Panc1 (cell line): ENCODE results near the gene GZMM.

Experiments
- POLR2AphosphoS5 ChIP-seq: IDR thresholded peaks from 2 replicates; pipeline ENCODE4 v1.6.1; 2012; ENCODE audit warnings: mild to moderate bottlenecking, low read depth, low read length, moderate library complexity
- SIN3A ChIP-seq: IDR thresholded peaks from 2 replicates; pipeline ENCODE4 v1.6.1; 2012; ENCODE audit warnings: low read depth, mild to moderate bottlenecking, low read length, moderate library complexity, borderline replicate concordance; ENCODE audit not compliant: insufficient read depth
- TF ChIP-seq, protein P1 (sequence below): fragments of 450-650 bp; IDR thresholded peaks from 2 replicates; pipeline ENCODE4 v1.5.1; 2017; ENCODE audit warnings: mild to moderate bottlenecking
- TF ChIP-seq, protein P2 (sequence below), 2 experiments: IDR thresholded peaks; 2 replicates each; pipeline ENCODE4 v1.6.1; 2011 to 2012; ENCODE audit warnings: low read depth in 2 of 2, control low read depth in 1 of 2, low read length in 1 of 2, mild to moderate bottlenecking in 1 of 2, moderate library complexity in 1 of 2; ENCODE audit not compliant: insufficient read depth in 1 of 2

DNA sequence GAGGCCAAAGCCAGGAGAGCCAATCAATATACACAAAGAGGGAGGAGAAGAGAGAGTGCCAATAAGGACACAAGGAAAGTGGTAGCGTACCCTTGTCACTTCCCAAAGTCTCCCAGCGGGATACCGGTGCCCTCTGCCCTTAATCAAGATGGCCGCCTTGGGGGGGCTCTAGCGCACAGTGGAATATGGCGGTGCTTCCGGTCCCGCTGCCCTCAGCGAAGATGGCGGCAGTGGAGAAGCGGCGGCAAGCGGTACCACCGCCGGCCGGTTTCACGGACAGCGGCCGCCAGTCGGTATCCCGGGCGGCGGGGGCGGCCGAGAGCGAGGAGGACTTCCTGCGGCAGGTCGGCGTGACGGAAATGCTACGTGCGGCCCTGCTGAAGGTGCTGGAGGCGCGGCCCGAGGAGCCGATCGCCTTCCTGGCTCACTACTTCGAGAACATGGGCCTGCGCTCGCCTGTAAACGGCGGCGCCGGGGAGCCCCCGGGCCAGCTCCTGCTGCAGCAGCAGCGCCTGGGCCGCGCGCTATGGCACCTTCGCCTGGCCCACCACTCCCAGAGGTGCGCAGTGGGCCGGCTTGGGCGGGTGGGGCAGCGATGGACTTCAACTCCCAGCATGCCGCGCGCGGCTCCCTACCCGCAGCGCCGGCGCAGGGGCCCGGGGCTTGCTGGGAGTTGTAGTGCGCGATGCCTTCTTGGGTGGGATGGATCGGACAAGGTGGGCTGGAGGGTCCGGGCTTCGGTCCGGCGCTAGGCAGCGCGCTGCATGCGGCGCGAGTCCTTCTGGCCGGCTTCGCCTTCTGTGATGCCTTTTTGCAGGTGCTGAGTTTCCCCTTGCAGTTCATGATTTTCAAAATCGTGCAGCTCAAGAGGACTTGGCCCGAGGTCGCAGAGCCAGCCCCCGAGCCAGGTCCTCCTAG lies 36.3 kb upstream of the GZMM start, which contains the start of gene TPGS1:
- TF ChIP-seq, protein P1, sequence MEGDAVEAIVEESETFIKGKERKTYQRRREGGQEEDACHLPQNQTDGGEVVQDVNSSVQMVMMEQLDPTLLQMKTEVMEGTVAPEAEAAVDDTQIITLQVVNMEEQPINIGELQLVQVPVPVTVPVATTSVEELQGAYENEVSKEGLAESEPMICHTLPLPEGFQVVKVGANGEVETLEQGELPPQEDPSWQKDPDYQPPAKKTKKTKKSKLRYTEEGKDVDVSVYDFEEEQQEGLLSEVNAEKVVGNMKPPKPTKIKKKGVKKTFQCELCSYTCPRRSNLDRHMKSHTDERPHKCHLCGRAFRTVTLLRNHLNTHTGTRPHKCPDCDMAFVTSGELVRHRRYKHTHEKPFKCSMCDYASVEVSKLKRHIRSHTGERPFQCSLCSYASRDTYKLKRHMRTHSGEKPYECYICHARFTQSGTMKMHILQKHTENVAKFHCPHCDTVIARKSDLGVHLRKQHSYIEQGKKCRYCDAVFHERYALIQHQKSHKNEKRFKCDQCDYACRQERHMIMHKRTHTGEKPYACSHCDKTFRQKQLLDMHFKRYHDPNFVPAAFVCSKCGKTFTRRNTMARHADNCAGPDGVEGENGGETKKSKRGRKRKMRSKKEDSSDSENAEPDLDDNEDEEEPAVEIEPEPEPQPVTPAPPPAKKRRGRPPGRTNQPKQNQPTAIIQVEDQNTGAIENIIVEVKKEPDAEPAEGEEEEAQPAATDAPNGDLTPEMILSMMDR = no peak
- TF ChIP-seq, protein P2, sequence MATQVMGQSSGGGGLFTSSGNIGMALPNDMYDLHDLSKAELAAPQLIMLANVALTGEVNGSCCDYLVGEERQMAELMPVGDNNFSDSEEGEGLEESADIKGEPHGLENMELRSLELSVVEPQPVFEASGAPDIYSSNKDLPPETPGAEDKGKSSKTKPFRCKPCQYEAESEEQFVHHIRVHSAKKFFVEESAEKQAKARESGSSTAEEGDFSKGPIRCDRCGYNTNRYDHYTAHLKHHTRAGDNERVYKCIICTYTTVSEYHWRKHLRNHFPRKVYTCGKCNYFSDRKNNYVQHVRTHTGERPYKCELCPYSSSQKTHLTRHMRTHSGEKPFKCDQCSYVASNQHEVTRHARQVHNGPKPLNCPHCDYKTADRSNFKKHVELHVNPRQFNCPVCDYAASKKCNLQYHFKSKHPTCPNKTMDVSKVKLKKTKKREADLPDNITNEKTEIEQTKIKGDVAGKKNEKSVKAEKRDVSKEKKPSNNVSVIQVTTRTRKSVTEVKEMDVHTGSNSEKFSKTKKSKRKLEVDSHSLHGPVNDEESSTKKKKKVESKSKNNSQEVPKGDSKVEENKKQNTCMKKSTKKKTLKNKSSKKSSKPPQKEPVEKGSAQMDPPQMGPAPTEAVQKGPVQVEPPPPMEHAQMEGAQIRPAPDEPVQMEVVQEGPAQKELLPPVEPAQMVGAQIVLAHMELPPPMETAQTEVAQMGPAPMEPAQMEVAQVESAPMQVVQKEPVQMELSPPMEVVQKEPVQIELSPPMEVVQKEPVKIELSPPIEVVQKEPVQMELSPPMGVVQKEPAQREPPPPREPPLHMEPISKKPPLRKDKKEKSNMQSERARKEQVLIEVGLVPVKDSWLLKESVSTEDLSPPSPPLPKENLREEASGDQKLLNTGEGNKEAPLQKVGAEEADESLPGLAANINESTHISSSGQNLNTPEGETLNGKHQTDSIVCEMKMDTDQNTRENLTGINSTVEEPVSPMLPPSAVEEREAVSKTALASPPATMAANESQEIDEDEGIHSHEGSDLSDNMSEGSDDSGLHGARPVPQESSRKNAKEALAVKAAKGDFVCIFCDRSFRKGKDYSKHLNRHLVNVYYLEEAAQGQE (IDR thresholded peaks at IDR 0.05; ENCODE audit: insufficient read depth in 1 of 2, low read depth in 2 of 2, low read length in 1 of 2) = no peak
- peak; percentile 65 for TF ChIP-seq POLR2AphosphoS5
- TF ChIP-seq SIN3A = peak; percentile 39; the same call in 1 of the 2 replicates
